CD4-positive, alpha-beta T cell treated with Interferon alpha-2 for 1 hour (primary cell): ENCODE results near the gene MICAL3.
"Not testable (repeated sequence)": the region's sequence is repeated elsewhere in the genome, so short reads cannot be mapped to it uniquely, and the experiment has no call there.

Experiments used
- DNase-seq, 2 donors: peaks; one replicate each; pipeline ENCODE4 v3.0.0-alpha.2; 2020 to 2022

MICAL3 gene

DNA sequence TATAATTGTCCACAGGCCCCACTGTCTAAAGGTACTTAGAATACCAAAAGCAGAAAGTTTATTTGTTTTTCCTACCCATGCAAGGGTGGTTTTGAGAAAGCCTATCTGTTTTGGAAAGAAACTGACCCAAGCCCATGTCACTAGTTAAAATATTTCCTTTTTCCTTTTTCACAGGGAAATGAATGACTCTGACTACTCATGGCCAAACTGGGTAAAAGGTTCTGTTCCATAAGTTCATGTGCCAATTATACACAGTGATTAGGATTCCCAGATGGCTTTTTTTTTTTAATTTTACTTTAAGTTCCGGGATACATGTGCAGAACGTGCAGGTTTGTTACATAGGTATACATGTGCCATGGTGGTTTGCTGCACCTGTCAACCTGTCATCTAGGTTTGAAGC lies 31.4 kb downstream of the MICAL3 start:
- DNase-seq = not testable (repeated sequence)

DNA sequence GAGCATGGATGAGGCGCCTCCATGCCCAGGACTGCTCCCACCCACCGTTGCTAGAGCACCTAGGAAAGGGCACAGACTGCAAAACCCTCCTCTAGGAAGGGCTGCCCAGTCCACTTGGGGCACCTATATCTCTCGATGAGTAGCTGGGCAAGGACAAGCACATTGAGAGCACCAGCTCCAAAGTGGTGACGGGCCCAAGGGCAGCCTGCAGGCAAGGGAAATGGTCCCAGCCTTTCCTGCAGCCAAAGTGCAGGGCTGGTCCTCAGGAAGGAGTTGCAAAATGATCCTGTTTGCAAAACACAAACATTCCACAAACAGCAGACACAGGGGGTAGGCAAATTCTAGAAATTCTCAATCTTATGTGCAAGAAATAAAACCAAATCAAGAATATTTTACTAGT lies 32.4 kb downstream of the MICAL3 start:
- DNase-seq = not testable (repeated sequence)

DNA sequence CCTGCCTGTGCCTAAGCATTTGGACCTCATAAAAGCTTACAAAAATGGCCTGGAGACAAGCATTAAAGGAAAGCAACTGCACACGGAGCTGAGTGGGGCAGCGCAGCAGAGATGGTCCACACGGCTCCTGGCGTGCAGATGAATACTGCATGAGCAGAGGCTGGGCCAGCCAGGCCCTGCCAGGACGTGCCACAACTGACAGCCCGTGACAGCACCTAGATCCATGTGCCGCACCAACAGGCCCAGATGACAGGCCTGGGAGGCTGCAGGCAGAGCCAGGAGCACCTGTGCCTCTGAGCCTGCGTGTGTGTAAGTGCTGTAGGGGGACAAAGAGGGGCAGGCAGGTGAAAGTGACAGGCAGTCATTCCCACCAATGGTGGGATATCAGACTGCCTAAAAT lies 33.4 kb downstream of the MICAL3 start:
- no peak for DNase-seq

DNA sequence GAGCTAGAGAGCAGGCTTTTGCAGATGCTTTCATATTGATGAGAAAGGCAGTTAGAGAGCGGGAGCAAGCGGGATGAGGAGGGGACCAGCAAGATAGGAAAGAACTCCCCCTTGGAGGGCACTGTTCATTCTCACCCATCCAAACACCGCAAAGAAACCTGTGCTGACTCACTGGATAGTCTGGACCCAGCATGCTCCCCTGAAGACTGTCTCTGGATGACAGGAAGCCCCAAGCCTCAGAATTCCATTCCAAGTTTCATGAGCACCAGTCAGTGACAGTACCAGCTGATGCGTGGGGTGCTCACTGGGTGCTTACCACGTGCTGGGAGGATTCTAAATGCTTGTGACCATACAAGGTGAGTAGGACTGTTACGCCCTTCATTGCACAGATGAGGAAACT lies 34.2 kb downstream of the MICAL3 start:
- DNase-seq = no peak

DNA sequence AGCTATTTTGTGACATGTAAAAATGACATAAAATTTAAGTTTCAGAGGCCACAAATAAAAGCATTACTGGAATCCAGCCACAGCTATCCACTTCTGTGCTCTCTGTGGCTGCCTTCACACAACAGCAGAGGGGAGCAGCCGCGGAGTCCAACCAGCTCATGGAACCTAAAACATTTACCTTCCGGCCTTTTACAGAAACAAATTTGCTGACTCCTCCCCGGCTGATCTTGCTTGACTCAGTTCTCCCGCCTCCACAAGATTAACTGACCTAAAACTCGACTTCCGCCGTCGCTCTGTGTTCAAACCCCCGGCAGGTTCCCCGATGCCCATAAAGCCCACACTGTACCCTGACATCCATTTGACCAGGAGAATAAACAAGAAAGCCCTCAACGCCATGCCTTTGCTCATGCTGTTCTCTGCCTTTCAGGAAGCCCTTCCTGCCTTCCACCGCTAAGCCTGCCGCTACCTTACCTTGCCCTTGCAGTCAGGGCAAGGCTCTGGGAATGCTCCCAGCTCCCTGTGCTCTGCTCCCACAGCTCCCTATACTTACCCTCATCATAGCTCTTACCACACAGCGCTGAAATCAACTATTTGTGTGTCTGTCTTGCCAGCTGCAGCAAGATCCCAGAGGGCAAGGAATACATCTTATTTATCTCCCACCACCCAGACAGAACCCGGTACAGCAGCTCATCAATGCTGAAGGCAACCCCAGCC lies 35.4 kb downstream of the MICAL3 start:
- no peak for DNase-seq

DNA sequence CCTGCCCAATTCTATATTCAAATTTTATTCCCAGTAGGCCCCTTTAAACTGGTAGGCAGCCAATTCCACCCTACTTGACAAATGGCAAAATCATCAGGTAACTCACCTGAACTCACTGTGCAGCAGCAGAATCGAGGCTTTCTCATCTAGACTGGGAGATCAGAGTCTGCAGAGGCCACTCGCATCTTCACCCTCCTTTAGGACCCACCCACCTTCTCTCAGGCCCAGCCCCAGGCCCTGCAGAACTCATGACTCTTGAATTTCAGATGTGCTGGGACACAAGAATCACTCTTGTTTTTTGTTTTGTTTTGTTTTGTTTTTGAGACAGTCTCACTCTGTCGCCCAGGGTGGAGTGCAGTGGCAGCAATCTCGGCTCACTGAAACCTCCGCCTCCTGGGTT lies 38.8 kb downstream of the MICAL3 start:
- no peak for DNase-seq

DNA sequence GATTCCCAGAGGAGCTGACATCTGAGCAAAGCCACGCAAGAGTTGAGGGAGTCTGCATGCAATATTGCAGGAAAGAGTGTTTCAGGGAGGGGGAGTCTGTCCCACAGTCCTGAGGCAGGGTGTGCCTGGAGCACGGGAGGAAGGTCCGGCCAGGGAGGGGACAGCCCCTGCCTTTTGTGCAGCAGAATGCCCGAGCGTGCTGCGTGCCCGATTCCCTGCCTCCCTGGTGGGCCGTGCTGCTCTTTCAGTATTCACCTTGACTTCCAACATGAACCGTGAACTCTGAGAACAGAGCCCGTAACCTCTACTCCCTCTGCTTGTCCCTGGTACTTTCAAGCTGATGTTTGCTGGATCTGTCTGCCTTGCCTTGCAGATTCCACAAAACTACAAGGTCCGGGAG lies 39.3 kb downstream of the MICAL3 start:
- not testable (repeated sequence) for DNase-seq

DNA sequence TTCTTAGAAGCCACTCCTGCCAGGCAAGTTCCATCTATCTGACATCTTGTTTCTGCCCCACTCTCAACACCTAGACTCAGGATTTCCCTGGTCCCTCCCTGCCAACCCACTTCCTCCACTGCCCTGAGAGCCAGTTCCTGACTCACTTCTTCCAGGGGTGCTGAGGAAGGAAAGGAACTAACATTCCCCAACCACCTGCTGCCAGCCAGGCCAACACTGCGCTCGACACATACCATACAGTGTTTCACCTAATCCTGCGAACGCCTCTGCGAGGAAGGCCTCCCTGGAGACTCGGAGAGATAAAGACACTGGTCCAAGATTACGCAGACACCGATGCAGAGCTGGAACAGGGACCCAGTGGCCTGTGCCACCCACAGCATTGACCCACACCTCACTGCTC lies 40.2 kb downstream of the MICAL3 start:
- DNase-seq = no peak

DNA sequence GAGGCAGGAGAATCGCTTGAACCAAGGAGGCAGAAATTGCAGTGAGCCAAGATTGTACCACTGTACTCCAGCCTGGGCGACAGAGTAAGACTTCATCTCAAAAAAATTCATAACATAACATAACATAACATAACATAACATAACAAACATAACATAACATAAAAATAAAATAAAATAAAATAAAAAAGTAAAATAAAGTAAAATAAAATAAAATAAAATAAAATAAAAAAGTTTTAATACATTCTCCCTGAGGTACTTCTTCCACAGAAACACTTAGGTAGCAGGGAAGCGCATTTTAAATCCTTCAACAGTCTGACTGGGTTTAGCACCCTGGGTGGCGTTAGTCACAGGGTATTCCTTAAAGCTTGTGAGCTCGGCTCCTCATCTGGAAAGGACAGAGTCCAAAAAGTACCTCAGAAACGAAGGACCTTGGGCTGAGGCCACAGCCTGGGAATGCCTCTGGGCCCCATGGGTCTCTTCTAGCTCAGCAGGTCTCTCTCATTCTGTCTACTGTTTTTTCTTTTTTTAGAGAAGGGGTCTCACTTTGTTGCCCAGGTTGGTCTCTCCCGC lies 41.7 kb downstream of the MICAL3 start:
- DNase-seq = no peak

DNA sequence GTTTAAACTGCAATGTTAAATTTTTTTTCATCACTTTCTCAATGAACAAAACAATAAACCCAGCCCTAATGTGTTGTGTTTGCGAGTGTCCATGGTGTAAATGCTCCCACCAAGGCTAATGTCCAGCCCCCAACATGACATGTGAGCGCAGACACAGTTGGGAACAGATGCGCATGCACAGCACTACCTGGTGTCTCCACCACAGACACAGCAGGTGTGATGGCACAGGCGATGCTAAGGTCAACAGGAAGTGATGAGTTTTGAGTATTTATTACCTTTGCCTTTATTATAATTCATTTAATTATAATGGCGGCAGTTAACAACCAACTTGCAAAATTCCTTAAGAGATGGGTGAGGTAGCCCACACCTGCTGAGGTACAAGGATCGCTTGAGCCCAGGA lies 42.9 kb downstream of the MICAL3 start:
- peak in 1 of 2 donors; percentile 13 for DNase-seq

DNA sequence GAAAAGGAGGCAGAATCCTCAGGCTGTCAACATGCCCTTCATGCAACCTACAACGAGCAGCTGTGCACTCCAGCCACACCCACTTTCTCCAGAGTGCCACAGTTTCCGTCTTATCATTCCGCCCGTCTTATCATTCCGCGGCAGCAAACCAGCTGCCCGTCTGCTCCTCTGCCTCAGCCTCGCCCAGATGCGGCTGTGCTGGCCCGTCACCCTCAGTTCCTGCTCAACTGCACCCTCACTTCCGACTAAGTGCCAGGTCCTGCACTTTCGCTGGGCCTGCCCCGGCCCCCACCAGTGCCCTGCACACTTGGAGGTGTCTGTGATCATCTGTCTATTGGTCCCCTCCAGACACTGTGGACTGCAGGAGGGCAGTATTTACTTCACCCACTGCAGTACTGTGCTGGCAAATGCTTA lies 43.7 kb downstream of the MICAL3 start:
- DNase-seq = peak; percentile 40 to 51

DNA sequence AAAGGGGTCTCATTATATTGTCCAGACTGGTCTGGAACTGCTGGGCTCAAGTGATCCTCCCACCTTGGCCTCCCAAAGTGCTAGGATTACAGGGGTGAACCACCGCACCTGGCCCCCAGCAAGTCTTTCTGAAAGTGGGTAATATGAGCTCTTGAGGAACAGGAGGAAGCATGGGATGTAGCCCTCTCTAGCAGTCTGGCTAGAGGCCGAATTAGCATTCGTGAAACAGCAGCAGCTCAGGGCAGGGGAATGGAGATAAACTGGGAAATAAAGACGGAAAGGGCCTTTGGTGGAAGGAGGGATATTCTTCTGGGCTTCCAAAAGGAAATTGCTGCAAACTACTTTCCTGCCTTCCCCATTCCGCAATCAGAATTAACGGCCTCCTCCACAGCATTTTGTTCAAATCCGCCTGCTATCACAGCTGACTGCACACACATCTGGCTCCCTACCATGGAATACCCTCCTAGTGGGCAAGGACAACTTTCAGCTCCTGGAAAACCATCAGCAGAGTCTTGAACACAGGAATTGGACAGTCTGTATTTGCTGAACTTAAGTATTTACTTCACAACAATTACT lies 44.3 kb downstream of the MICAL3 start:
- no peak for DNase-seq

DNA sequence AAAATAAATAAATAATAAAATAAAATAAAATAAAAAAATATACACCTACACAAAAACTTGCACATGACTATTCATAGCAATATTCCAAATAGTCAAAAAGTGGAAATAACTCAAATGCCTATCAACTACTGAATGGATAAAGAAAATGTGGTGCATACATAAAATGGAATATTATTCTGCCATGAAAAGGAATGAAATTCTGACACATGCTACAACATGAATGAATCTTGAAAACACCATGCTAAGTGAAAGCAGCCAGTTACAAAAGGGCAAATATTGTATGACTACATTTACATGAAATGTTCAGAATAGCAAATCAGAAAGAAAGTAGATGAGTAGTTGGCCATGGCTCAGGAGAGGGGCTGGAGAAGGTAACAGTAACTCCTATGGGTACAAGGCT lies 46.3 kb downstream of the MICAL3 start:
- DNase-seq = no peak

DNA sequence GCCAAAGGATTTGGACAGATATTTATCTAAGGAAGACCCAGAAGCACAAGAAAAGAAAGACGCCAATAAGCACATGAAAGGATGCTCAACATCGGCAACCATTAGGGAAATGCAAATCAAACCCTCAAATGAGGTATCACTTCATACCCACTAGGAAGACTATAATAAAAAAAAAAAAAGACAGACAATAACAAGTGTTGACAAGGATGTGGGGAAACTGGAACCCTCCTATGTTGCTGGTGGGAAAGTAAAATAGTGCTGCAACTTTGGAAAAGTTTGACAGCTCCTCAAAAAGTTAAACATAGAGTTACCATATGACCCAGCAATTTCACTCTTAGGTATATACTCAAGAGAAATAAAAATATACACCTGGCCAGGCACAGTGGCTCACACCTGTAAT lies 47.0 kb downstream of the MICAL3 start:
- no peak for DNase-seq

DNA sequence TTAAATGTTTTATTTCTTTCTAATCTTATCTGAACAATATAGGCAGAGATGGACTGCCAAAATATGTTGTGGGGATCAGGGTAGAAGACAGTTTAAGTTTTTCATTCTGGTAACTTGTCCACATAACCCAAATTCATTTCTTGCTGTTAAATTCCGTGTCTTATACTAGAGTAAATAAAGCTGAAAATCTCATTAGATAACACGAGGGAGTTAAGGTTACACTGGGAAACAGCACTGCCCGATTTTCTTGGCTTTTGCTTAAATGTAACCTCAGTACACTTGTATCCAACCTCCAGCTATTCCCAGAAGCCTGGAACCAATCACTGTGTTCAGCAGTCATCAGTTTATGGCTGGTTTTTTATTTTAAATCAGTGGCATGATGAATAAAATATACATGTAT lies 48.2 kb downstream of the MICAL3 start:
- no peak for DNase-seq

DNA sequence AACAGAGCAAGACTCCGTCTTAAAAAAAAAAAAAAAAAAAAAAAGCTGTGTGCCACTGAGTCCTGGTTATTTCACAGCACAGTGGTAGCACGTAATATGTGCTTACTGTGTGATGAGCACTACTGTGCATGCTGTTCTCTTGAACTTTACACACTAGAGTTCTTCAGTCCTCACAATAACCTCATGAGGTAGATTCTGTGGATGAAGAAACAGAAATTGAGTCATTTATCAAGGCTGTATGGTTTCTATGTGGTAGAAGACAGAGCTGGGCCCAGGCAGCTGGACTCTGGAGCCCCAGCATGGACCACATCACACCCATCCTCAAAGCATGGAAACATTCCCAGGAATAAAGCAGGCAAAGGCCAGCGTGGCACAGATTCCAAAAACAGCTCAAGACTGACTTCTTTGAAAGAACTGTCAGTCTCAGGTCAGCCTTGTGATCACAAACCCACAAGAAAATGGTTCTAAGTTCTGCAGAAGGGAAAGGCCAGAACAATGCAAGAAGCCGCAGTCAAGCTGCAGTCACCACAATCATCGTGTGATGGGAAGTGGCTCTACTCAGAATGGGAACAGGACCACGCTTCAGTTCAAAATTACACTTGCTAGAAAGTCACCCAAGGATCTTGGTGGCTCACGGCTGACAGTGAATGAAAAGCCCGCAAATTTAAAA lies 49.5 kb downstream of the MICAL3 start:
- no peak for DNase-seq

DNA sequence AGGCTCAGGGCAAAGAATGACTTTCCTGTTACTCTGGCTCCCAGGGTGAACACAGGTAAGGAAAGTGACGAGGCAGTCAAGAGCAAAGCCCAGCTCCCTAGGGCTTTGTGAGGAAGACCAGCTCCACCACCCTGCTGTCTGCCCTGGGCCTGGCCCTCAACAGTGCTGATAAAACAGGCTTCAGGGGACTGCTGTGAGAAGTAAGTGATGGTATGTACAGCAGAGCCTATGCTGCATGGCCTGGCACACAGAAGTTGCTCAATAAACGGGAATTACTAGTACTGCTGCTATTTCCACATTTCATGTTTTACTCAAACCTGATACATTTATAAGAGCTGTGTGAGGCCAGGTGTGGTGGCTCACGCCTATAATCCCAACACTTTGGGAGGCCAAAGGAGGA lies 50.3 kb downstream of the MICAL3 start:
- no peak for DNase-seq

DNA sequence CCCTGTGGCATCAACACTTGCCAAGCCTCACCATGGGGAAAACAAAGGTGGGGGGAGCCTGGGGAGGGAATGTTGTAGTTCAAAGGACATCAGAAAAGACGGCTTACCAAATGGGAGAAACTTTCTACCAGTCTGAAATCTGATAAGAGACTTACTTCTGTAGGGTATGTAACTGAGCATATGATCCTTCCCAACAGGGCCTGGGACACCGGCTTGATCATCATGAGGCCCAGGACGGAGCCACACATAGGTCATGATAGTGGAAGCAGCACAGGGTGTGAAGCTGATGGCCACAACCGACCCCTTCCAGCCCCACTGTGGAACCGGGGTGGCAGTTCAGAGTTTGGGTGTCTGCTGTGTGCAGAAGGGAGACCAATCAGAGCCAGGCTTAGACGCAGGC lies 51.1 kb downstream of the MICAL3 start:
- no peak for DNase-seq

DNA sequence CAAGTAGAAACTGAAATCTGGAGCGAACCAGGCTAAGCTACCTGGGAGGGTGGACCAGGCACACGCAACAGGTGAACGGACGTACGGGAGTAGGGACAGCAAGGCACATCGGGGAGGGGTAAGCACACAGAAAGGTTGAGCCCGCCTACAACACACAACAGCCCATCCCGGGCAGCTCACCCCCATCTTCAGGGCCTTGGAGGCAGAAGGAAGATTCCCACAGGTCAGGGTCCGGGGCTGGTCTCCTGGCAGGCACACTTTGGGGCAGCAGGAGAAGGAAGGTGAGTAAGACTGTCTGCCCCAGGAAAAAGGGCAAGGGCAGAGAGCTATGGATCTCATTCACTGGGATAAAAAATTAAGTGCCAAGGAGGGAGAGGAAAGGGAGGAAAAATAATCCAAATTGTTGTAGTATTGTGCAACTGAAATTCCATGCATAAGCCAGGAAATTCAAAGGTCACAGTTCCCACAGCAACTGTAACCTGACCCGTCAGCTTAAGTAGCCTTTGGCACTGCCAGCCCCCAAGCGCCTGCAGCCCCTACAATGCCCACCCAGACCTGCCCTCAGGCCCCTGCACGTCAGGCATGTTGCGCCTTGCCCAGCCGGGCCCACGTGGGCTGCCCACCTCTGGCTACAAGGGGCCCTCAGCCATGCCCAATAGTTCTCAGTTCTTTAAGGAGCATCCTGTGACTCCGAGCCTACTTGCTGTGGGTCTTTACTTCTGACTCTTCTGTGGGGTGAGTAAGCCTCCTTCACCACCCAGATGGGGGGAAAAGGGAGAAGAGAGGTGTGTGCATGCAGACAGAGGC lies 51.8 kb downstream of the MICAL3 start:
- DNase-seq = no peak

DNA sequence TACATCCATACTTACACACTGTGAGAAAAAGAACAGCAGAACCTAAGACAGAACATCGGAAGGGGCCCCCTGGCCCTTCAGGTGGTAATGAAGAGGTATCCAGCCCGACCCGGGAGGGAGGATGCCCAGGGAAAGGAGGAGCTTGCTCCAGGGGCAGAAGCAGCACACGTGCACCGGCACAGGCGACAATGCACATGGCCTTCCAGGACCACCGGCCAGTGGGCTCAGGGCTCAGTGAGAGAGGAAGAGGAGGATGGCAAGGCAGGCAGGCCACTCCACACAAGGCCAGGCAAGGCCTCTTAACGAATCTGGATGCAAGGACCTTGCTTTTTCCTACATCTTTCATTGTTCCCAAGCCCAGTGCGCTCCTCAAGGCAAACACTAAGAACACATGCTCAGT lies 52.6 kb downstream of the MICAL3 start:
- no peak for DNase-seq

DNA sequence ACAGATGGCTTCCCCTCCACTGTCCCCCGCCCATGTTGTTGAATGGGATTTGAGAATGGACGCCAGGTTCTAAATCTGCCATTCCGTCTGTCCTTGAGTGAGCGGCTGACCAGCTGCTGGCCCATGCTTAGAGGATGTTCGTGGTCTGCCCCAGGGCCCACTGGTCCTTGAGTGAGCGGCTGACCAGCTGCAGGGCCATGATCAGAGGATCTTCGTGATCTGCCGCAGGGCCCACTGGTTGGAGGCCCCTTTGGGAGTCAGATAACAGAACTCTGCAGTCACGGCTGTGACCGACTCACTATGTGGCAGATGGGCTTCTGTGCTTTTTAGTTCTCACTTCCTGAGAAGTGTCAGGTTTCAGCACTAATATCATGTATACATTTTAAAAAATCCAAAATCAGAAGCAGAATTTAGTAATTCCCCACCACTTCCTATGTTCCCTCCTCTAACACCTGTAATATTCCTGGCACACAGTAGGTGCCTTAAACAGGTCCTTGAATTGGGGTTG lies 54.1 kb downstream of the MICAL3 start:
- DNase-seq = no peak

DNA sequence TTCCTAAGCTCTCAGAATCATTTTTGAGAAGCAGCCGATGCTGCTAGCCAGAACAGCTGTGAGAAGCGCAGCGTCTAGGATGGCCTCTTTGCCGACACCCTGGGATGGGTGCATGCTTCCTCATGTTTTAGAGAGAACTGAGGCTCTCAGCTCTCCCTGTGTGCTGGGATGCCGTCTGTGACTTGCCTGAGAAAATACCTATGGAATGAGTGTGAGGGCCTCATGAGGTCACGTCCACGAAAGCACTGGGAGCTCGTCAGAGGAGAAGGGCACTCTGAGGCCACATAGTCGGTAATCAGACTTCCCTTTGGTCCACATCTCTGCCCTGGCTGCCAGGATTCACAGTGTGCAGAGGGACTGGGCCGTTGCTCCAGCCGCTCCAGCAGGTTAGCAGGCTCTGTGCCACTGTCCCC lies 54.7 kb downstream of the MICAL3 start:
- no peak for DNase-seq

DNA sequence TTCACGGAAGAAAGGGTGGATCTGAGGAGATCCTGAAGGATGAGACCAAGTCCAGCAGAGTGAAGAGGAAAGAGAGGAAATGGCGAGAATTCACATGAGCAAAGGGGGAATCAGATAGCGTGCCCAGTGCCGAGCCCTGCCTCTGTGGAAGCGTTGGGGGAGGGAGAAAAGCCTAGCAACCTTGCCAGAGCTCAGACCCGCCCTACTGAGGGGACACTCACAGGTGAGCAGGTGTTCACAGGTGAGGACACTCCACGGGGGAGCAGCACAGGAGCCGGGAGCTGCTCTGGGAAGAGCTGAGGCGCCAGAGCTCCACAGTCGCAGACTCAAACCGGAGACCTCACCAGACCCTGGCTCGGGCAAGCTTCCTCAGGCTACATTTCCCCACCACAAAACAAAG lies 56.2 kb downstream of the MICAL3 start:
- no peak for DNase-seq
